ENCODE data around the gene GOT1. TPM values are rescaled to one million over a fixed set of nuclear protein-coding genes. Genes with fewer than 3 reads are reported as not detected.

Gene GOT1
- total and polyA plus RNA-seq, 2 of the 8 experiments (the other 6 are each of a cell fraction or from before 2014, with no cell fraction given) = 16.7 to 47.0 TPM

- H3K4me3 ChIP-seq (ENCODE audit: extremely low read depth in 1 of 4, insufficient read depth in 2 of 4, low read depth in 3 of 4, low read length in 4 of 4) = no peak overlapping the region
- no peak overlapping the region for H2AK5ac ChIP-seq (ENCODE audit: low read depth, low read length)
- H3K9ac ChIP-seq (replicated peaks in 1 of 4; ENCODE audit: extremely low read depth in 1 of 4, low read depth in 3 of 4, low read length in 3 of 4) = no peak overlapping the region
- CTCF ChIA-PET (ENCODE audit: partially characterized antibody) = interaction anchor here (0.9 to 2.3 kb wide), 5 partner anchors 11 to 66 kb away, joined by 3 to 6 read pairs (median 3); partner anchors contain the start of gene GOT1
- H2BK120ac ChIP-seq (replicated peaks; ENCODE audit: low read depth, low read length) = no peak overlapping the region
- peaks cover 0 to 13% of the 10 kb centered on the region in 2 experiments; a peak in 1 of 4 replicates for H3K79me2 ChIP-seq (ENCODE audit: control insufficient read depth in 1 of 2, insufficient read depth in 2 of 2, low read length in 2 of 2)
- H3K23me2 ChIP-seq (ENCODE audit: low read depth, low read length) = no peaks in the 10 kb centered on the region
- H4K8ac ChIP-seq (ENCODE audit: extremely low read depth, insufficient read depth, low read length) = no peak overlapping the region
- H3K14ac ChIP-seq (ENCODE audit: insufficient read length) = no peak overlapping the region
- no peaks in the 10 kb centered on the region; the same call in 1 of the 2 replicates for H3K79me1 ChIP-seq (ENCODE audit: low read depth, low read length)
- H3K23ac ChIP-seq (ENCODE audit: insufficient read length) = no peak overlapping the region
- no peak overlapping the region for H4K5ac ChIP-seq (ENCODE audit: insufficient read length, low read depth, low read length)
- H3K36me3 ChIP-seq (ENCODE audit: control insufficient read depth in 2 of 4, insufficient read depth in 4 of 4, low read length in 3 of 4) = peaks cover 3 to 19% (median 11%) of the 10 kb centered on the region in 4 experiments; a peak in 6 of 8 replicates
- no peak overlapping the region for H2BK20ac ChIP-seq (ENCODE audit: low read length)
- no peak overlapping the region for H3K18ac ChIP-seq (ENCODE audit: extremely low read depth, low read length)
- no peak overlapping the region for H3K4ac ChIP-seq (replicated peaks; ENCODE audit: insufficient read length, low read depth, low read length)
- no peak overlapping the region for H3K56ac ChIP-seq (replicated peaks; ENCODE audit: insufficient read length, low read depth, low read length)
- POLR2A ChIA-PET (ENCODE audit: partially characterized antibody) = interaction anchor here (0.6 to 3.9 kb wide), 4 partner anchors 8 to 37 kb away, joined by 3 to 17 read pairs (median 3); partner anchors contain the start of gene GOT1
- no peak overlapping the region for H2BK15ac ChIP-seq (ENCODE audit: low read length)
- DNase-seq (ENCODE audit: low read depth in 1 of 2, low spot score in 2 of 2) = no peak
- H2BK12ac ChIP-seq (ENCODE audit: low read depth, low read length) = no peak overlapping the region
- no peaks in the 10 kb centered on the region for H3K9me3 ChIP-seq (ENCODE audit: insufficient read depth in 2 of 2, low read depth in 1 of 2, low read length in 1 of 2)
- no peak overlapping the region for H4K91ac ChIP-seq (replicated peaks; ENCODE audit: insufficient read length, low read length)
- no peak overlapping the region for H3K4me2 ChIP-seq (ENCODE audit: insufficient read depth in 1 of 2, low read depth in 2 of 2, low read length in 2 of 2)
- no peak overlapping the region for H2BK5ac ChIP-seq (ENCODE audit: low read depth, low read length)
- no peak for FAIRE-seq
- H3K27me3 ChIP-seq (replicated peaks in 1 of 4; ENCODE audit: control insufficient read depth in 3 of 4, extremely low read depth in 1 of 4, insufficient read depth in 3 of 4, low read length in 3 of 4) = no peaks in the 10 kb centered on the region
- no peak overlapping the region for H2AFZ ChIP-seq (ENCODE audit: low read length)
- H4K20me1 ChIP-seq (replicated peaks in 1 of 2; ENCODE audit: control insufficient read depth in 1 of 2, insufficient read depth in 2 of 2, low read length in 2 of 2) = peaks cover 3% of the 10 kb centered on the region in 2 experiments
- H3K4me1 ChIP-seq (replicated peaks in 1 of 4; ENCODE audit: control insufficient read depth in 3 of 4, insufficient read depth in 4 of 4, low read length in 3 of 4) = no peaks in the 10 kb centered on the region
- no peak overlapping the region for H3K27ac ChIP-seq (ENCODE audit: low read depth, low read length)
- TF ChIP-seq USF2 (IDR thresholded peaks at IDR 0.05; ENCODE audit: low read length) (no peak), CBX8 (IDR thresholded peaks at IDR 0.05; ENCODE audit: borderline replicate concordance, low read depth, low read length) (no peak), EGR1 (IDR thresholded peaks at IDR 0.05; ENCODE audit: borderline replicate concordance, low read depth, low read length) (no peak), TAF1 (IDR thresholded peaks at IDR 0.05; ENCODE audit: low read depth, low read length) (no peak), NRF1 (IDR thresholded peaks at IDR 0.05; ENCODE audit: low read depth, low read length) (no peak), SP2 (IDR thresholded peaks at IDR 0.05; ENCODE audit: low read length) (no peak), CREB1 (IDR thresholded peaks at IDR 0.05) (no peak), PHF8 (conservative IDR thresholded peaks at IDR 0.05; ENCODE audit: low read depth, low read length) (no peak), YY1 (IDR thresholded peaks at IDR 0.05; ENCODE audit: low read depth, low read length) (no peak), ATF2 (IDR thresholded peaks at IDR 0.05; ENCODE audit: low read length) (no peak), RBBP5 (IDR thresholded peaks at IDR 0.05; ENCODE audit: borderline replicate concordance, low read depth, low read length) (no peak)
These were observed 11.4 kb downstream of the GOT1 start for GRCh38 chr10:99418910-99419624.

Measured in H1 (cell line).